ENCODE data around the gene FAM83D.

DNA sequence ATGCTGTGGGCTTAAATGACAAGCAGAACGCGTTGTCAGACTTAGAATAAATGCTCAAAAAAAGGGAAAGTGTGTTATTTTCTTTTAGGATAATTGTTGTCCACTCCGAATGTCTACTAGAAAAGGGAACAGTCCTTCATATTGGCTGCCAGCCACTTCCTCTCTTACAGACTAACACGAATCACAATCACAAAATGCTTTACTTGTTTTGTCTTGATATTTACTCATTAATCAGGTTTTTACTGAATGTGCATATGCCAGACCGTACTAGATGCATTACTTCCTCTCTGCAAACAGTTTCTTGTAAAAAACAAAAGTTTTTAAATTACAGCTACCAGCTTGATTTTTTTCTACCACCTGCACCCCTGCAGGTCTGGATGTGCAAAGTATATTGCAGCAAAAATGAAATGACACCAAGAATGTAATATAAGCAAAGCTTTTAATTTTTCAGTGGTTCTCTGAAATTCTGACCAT lies 36.7 kb downstream of the FAM83D start:
- TF ChIP-seq, protein P1, sequence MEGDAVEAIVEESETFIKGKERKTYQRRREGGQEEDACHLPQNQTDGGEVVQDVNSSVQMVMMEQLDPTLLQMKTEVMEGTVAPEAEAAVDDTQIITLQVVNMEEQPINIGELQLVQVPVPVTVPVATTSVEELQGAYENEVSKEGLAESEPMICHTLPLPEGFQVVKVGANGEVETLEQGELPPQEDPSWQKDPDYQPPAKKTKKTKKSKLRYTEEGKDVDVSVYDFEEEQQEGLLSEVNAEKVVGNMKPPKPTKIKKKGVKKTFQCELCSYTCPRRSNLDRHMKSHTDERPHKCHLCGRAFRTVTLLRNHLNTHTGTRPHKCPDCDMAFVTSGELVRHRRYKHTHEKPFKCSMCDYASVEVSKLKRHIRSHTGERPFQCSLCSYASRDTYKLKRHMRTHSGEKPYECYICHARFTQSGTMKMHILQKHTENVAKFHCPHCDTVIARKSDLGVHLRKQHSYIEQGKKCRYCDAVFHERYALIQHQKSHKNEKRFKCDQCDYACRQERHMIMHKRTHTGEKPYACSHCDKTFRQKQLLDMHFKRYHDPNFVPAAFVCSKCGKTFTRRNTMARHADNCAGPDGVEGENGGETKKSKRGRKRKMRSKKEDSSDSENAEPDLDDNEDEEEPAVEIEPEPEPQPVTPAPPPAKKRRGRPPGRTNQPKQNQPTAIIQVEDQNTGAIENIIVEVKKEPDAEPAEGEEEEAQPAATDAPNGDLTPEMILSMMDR (IDR thresholded peaks at IDR 0.05), result no peak
- TF ChIP-seq POLR2A (IDR thresholded peaks at IDR 0.05), result no peak

Measured in thyroid gland (tissue), 4 donors.